Endodermal cell (in vitro differentiated cells): ENCODE measurements around the gene TGFBI. TPM values are rescaled to one million over a fixed set of nuclear protein-coding genes. Genes with fewer than 3 reads are reported as not detected.
A peak's percentile ranks its signal among the peaks of the same experiment; 100 is the strongest.

ENCODE experiments used
- DNase-seq: peaks from one replicate; pipeline ENCODE4 v3.0.0-alpha.2; 2017
- H3K27ac ChIP-seq: 2 replicates; pipeline ENCODE4 v1.5.1; 2013; ENCODE audit warnings: mild to moderate bottlenecking, low read depth, low read length, moderate library complexity
- H3K27me3 ChIP-seq: 2 replicates; pipeline ENCODE4 v1.6.1; 2013; ENCODE audit warnings: mild to moderate bottlenecking, low read length, moderate library complexity; ENCODE audit not compliant: insufficient read depth, control insufficient read depth, poor library complexity, severe bottlenecking
- H3K36me3 ChIP-seq: 2 replicates; pipeline ENCODE4 v1.7.0; 2013; ENCODE audit warnings: mild to moderate bottlenecking, low read length, moderate library complexity; ENCODE audit not compliant: control insufficient read depth, insufficient read depth
- H3K4me1 ChIP-seq: one replicate; pipeline ENCODE4 v1.7.0; 2013; ENCODE audit warnings: low read length; ENCODE audit not compliant: control insufficient read depth, insufficient read depth
- H3K4me3 ChIP-seq: 2 replicates; pipeline ENCODE4 v1.5.1; 2013; ENCODE audit warnings: mild to moderate bottlenecking, low read length, moderate library complexity
- H3K9ac ChIP-seq: 2 replicates; pipeline ENCODE4 v1.6.1; 2013; ENCODE audit warnings: mild to moderate bottlenecking, low read length, moderate library complexity; ENCODE audit not compliant: poor library complexity, severe bottlenecking; ENCODE audit errors: extremely low read depth
- H3K9me3 ChIP-seq: 2 replicates; pipeline ENCODE4 v1.6.1; 2013; ENCODE audit warnings: mild to moderate bottlenecking, low read length, moderate library complexity; ENCODE audit not compliant: control insufficient read depth
- H3K27ac Mint-ChIP-seq: 2 replicates; pipeline ENCODE4 v1.8.0; 2020; ENCODE audit warnings: mixed read lengths
- H3K27me3 Mint-ChIP-seq: 2 replicates; pipeline ENCODE4 v1.8.0; 2021; ENCODE audit warnings: mild to moderate bottlenecking, mixed read lengths; ENCODE audit not compliant: insufficient read depth
- H3K36me3 Mint-ChIP-seq: 2 replicates; pipeline ENCODE4 v1.8.0; 2020; ENCODE audit warnings: low read depth, mixed read lengths
- H3K4me1 Mint-ChIP-seq: 2 replicates; pipeline ENCODE4 v1.8.0; 2020; ENCODE audit warnings: mixed read lengths
- H3K4me3 Mint-ChIP-seq: 2 replicates; pipeline ENCODE4 v1.8.0; 2020; ENCODE audit warnings: mild to moderate bottlenecking, moderate library complexity, mixed read lengths
- H3K9me3 Mint-ChIP-seq: 2 replicates; pipeline ENCODE4 v1.8.0; 2020; ENCODE audit warnings: mild to moderate bottlenecking, mixed read lengths
- WGBS, 2 experiments: methylation state at CpG; one replicate each; pipeline versions ENCODE4 v1.1.5 to v1.1.7; 2013; ENCODE audit warnings: missing lambda C conversion rate in 2 of 2, mixed read lengths in 1 of 2; ENCODE audit not compliant: insufficient coverage in 1 of 2, insufficient read length in 1 of 2; 5-methylcytosine and 5-hydroxymethylcytosine counted together
- total RNA-seq, 2 donors: library from RNA; stranded (reverse); fragmentation: NEBNext Ultra II Directional in 1 of 2; extraction: Animal tissue kit (Norgen Biotek cat#: 25700) in 1 of 2; gene quantifications; 2 replicates in 1 of 2; 3 replicates in 1 of 2; pipeline ENCODE4 v1.2.1, GENCODE V29; 2021
- TF ChIP-seq, protein P1 (sequence below): fragments of 200-600 bp; sonication (generic); conservative IDR thresholded peaks from 2 replicates; pipeline ENCODE4 v1.5.0; 2021; ENCODE audit warnings: antibody characterized with exemption, mild to moderate bottlenecking

The TGFBI gene
- total RNA-seq, 2 donors from 2014 or later = 2.8 to 4.9 TPM

DNA sequence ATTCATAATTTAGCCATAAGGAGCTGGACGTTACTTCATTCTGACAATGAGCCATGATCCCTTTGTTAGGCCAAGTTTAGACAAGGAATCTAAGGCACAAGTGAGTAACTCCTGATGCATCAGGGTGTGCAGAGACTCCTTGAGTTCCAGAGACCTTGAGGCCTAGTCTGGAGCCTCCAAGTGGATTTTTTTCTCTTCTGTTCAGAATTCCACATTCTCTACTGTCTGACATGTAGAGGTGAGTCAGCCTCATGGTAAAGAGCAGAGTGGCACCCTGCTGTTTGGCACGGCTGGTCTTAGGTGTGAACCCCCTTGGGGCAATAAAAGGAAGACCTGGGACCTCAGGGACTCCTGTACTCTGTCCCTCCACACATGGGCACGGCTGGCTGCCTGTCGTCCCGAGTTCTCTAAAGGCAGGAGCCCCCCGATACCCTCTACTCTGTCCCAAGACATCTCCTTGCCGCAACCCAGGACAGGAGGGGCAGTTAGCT lies 22.0 kb upstream of the TGFBI start:
- no peak overlapping the region for H3K4me3 Mint-ChIP-seq
- TF ChIP-seq, protein P1, sequence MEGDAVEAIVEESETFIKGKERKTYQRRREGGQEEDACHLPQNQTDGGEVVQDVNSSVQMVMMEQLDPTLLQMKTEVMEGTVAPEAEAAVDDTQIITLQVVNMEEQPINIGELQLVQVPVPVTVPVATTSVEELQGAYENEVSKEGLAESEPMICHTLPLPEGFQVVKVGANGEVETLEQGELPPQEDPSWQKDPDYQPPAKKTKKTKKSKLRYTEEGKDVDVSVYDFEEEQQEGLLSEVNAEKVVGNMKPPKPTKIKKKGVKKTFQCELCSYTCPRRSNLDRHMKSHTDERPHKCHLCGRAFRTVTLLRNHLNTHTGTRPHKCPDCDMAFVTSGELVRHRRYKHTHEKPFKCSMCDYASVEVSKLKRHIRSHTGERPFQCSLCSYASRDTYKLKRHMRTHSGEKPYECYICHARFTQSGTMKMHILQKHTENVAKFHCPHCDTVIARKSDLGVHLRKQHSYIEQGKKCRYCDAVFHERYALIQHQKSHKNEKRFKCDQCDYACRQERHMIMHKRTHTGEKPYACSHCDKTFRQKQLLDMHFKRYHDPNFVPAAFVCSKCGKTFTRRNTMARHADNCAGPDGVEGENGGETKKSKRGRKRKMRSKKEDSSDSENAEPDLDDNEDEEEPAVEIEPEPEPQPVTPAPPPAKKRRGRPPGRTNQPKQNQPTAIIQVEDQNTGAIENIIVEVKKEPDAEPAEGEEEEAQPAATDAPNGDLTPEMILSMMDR = no peak
- no peaks in the 10 kb centered on the region for H3K4me1 ChIP-seq
- H3K27ac Mint-ChIP-seq = no peak overlapping the region
- H3K27me3 ChIP-seq = no peaks in the 10 kb centered on the region
- H3K27me3 Mint-ChIP-seq = peaks cover 4% of the 10 kb centered on the region
- no peaks in the 10 kb centered on the region for H3K36me3 ChIP-seq
- DNase-seq = peak; percentile 39
- no peak overlapping the region for H3K27ac ChIP-seq
- H3K9me3 ChIP-seq = no peaks in the 10 kb centered on the region
- no peaks in the 10 kb centered on the region for H3K4me1 Mint-ChIP-seq
- no peak overlapping the region for H3K9ac ChIP-seq
- 88% methylated on average over 5 to 7 of the region's 7 CpGs for WGBS, 2 experiments
- no peaks in the 10 kb centered on the region for H3K36me3 Mint-ChIP-seq
- no peaks in the 10 kb centered on the region for H3K9me3 Mint-ChIP-seq
- no peak overlapping the region for H3K4me3 ChIP-seq

DNA sequence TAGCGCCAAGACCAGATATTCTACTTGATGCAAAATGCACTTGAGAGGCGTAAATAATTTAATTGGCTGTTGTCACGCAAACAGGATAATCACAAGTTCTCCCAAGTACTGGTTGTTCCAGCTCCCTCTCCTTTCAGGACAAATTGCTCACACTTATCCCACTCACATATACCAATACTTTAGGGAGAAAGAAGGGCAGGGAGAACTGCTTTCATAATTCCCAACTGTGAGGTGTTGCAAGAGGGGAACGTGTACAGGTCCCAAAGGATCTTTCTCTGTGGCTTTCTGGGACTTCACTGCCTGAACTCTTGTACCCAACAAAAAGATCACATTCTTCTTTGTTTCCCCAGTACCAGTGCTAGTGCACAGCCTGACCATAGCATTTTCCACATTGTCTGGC lies 21.5 kb upstream of the TGFBI start:
- WGBS, 2 experiments = 94 to 100% methylated on average over 2 to 4 of the region's 4 CpGs
- Histone ChIP-seq H3K9me3 (no peaks in the 10 kb centered on the region), H3K9ac (no peak overlapping the region), H3K4me1 (no peaks in the 10 kb centered on the region), H3K36me3 (no peaks in the 10 kb centered on the region), H3K27ac (no peak overlapping the region), H3K27me3 (no peaks in the 10 kb centered on the region), H3K4me3 (no peak overlapping the region)
- H3K4me3 Mint-ChIP-seq = no peak overlapping the region
- peak; percentile 6 for DNase-seq
- peaks cover 7% of the 10 kb centered on the region for H3K27me3 Mint-ChIP-seq
- no peak overlapping the region for H3K27ac Mint-ChIP-seq
- no peaks in the 10 kb centered on the region for H3K36me3 Mint-ChIP-seq
- no peaks in the 10 kb centered on the region for H3K9me3 Mint-ChIP-seq
- TF ChIP-seq, protein P1 = no peak
- H3K4me1 Mint-ChIP-seq = no peaks in the 10 kb centered on the region

DNA sequence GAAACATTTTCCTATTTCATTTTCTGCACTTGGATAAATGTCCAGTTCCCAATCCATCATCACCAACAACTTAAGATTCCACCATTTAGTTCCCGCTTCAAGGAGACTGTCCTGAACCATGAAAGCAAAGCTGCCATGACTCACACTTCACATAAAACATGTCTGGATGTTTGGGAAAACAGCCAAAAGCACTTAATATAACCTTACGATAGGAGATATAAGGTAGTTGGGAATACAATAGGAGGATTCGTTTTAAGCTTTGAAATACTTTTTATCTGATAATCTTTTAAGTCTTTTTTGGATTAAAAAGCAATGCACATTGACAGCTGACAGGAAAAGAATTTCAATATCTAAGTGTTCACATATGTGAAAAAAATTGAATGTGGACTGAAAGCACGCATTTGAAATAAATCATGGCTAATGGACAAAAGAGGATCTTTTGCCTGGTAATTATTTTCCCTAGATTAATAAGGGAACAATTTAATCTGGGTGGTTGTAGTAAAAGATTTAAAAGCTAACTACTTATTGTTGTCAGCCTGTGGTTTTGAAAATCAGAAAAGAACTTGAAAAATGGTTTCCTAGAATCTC lies 17.3 kb upstream of the TGFBI start:
- no peaks in the 10 kb centered on the region for H3K4me1 ChIP-seq
- TF ChIP-seq, protein P1 = no peak
- no peaks in the 10 kb centered on the region for H3K36me3 Mint-ChIP-seq
- H3K9ac ChIP-seq = no peak overlapping the region
- H3K9me3 Mint-ChIP-seq = no peaks in the 10 kb centered on the region
- peaks cover 10% of the 10 kb centered on the region for H3K27me3 ChIP-seq
- no peaks in the 10 kb centered on the region for H3K36me3 ChIP-seq
- no peaks in the 10 kb centered on the region for H3K9me3 ChIP-seq
- H3K4me3 Mint-ChIP-seq = no peak overlapping the region
- H3K4me3 ChIP-seq = no peak overlapping the region
- H3K27ac Mint-ChIP-seq = no peak overlapping the region
- no peak overlapping the region for H3K27ac ChIP-seq
- H3K27me3 Mint-ChIP-seq = peaks cover 21% of the 10 kb centered on the region
- no peaks in the 10 kb centered on the region for H3K4me1 Mint-ChIP-seq
- no peak for DNase-seq
- 90% methylated on average over 3 to 4 of the region's 4 CpGs for WGBS, 2 experiments
